Mucosa of descending colon (tissue), 3 donors: ENCODE data around the gene RNF38. TPM values are rescaled to one million over a fixed set of nuclear protein-coding genes. Genes with fewer than 3 reads are reported as not detected.

Source experiments
- ATAC-seq: fragments of 200-7000 bp; cut with Tn5 transposase; one replicate; pipeline ENCODE4 v1.9.1; 2020; ENCODE audit warnings: mild to moderate bottlenecking, moderate library complexity
- DNase-seq, 3 donors: peaks; one replicate each; pipeline ENCODE4 v3.0.0-alpha.2; 2020
- H3K36me3 ChIP-seq: fragments of 200-600 bp; one replicate; pipeline ENCODE4 v1.8.0; 2021; ENCODE audit warnings: low read depth, mild to moderate bottlenecking
- H3K4me1 ChIP-seq: fragments of 200-600 bp; one replicate; pipeline ENCODE4 v1.8.0; 2021; ENCODE audit warnings: low read depth, mild to moderate bottlenecking
- H3K4me3 ChIP-seq: fragments of 200-600 bp; one replicate; pipeline ENCODE4 v1.8.0; 2021; ENCODE audit warnings: mild to moderate bottlenecking
- H3K9me3 ChIP-seq: fragments of 200-600 bp; one replicate; pipeline ENCODE4 v1.8.0; 2021; ENCODE audit warnings: mild to moderate bottlenecking
- intact Hi-C, 2 donors: fragments of 100-400 bp; cut with DNase I in 1 of 2; cut with micrococcal nuclease in 1 of 2; formaldehyde crosslinking; loops; one replicate each; pipeline versions ENCODE4 v1.11.0 to v1.11.1; 2022; cut with DNase I, micrococcal nuclease
- total RNA-seq, 3 donors: library from RNA; stranded (reverse); fragmentation: NEBNext Ultra II Directional in 2 of 3; extraction: Animal tissue kit (Norgen Biotek cat#: 25700) in 2 of 3; gene quantifications; one replicate each; pipeline versions ENCODE4 v1.2.1 to v1.2.4, GENCODE V29; 2021 to 2023
- TF ChIP-seq, protein P1 (sequence below): fragments of 200-600 bp; IDR thresholded peaks from one replicate; pipeline ENCODE4 v1.8.0; 2022; ENCODE audit warnings: antibody characterized with exemption, mild to moderate bottlenecking
- donor health status: DM: no; HTN: no; CAD: no; lungs with moderate emphysema.
- donor health status: DM: no; HTN: no; CAD: no.
- donor health status: DM: no; HTN: yes; CAD: no.

Gene RNF38
- total RNA-seq, 3 donors from 2014 or later, result 31.8 to 69.7 (median 43.1) TPM

DNA sequence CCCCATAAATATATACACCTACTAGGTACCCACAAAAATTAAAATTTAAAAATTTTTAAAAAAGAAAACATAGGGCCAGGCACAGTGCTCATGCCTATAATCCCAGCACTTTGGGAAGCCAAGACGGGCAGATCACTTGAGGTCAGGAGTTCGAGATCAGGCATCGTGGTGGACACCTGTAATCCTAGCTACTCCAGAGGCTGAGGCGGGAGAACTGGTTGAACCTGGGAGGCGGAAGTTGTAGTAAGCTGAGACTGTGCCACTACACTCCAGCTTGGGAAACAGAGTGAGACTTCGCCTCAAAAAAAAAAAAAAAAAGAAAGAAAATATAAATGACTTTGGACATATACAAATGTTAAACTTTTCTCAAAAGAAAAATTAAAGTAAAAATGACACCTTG lies 33.3 kb upstream of the RNF38 start:
- ATAC-seq, result no peak

GRCh38 chr9:36431078-36431477 lies 31.0 kb upstream of the RNF38 start:
- TF ChIP-seq, protein P1, sequence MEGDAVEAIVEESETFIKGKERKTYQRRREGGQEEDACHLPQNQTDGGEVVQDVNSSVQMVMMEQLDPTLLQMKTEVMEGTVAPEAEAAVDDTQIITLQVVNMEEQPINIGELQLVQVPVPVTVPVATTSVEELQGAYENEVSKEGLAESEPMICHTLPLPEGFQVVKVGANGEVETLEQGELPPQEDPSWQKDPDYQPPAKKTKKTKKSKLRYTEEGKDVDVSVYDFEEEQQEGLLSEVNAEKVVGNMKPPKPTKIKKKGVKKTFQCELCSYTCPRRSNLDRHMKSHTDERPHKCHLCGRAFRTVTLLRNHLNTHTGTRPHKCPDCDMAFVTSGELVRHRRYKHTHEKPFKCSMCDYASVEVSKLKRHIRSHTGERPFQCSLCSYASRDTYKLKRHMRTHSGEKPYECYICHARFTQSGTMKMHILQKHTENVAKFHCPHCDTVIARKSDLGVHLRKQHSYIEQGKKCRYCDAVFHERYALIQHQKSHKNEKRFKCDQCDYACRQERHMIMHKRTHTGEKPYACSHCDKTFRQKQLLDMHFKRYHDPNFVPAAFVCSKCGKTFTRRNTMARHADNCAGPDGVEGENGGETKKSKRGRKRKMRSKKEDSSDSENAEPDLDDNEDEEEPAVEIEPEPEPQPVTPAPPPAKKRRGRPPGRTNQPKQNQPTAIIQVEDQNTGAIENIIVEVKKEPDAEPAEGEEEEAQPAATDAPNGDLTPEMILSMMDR, result no peak
- Histone ChIP-seq H3K36me3 (no peaks in the 10 kb centered on the region), H3K4me3 (no peak overlapping the region), H3K9me3 (no peaks in the 10 kb centered on the region), H3K4me1 (no peaks in the 10 kb centered on the region)
- DNase-seq, result no peak
- intact Hi-C loops, result no loop called here
- ATAC-seq, result no peak

More for the DNA sequence above, 33.3 kb upstream of the RNF38 start:
- H3K36me3 ChIP-seq, result no peaks in the 10 kb centered on the region
- intact Hi-C loops, result no loop called here
- DNase-seq, result no peak
- no peaks in the 10 kb centered on the region for H3K4me1 ChIP-seq
- TF ChIP-seq, protein P1, result no peak
- no peaks in the 10 kb centered on the region for H3K9me3 ChIP-seq
- H3K4me3 ChIP-seq, result no peak overlapping the region

DNA sequence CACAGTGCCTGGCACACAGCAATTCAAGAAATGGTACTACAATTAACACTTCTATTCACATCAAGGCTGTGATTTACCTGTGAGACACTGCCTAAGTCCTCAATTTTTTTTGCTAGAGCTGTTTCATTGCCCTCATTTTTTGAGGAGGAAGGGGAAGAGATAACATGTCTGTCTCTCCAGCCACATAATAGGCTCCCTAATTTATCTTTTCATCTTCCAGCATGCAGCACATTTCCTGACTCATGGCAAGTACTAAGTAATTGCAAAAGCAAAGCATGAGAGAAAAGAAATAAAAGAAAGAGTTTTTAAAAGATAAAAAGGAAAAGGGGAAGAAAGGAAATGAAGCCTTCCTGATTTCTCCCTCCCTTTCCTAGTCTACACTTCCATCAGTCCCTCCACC lies 26.9 kb upstream of the RNF38 start:
- Histone ChIP-seq H3K4me3 (no peak overlapping the region), H3K36me3 (no peaks in the 10 kb centered on the region), H3K9me3 (no peaks in the 10 kb centered on the region), H3K4me1 (no peaks in the 10 kb centered on the region)
- TF ChIP-seq, protein P1, result no peak
- ATAC-seq (no peak), DNase-seq (no peak)
- intact Hi-C loops, result no loop called here

GRCh38 chr9:36426348-36426747 lies 26.3 kb upstream of the RNF38 start:
- no peak for ATAC-seq
- no peaks in the 10 kb centered on the region for H3K4me1 ChIP-seq
- no peaks in the 10 kb centered on the region for H3K9me3 ChIP-seq
- TF ChIP-seq, protein P1, result no peak
- H3K36me3 ChIP-seq, result no peaks in the 10 kb centered on the region
- intact Hi-C loops, result no loop called here
- no peak overlapping the region for H3K4me3 ChIP-seq
- DNase-seq, result no peak

- intact Hi-C loops, result no loop called here
- no peak for ATAC-seq
- DNase-seq, result no peak
- TF ChIP-seq, protein P1, result no peak
- Histone ChIP-seq H3K36me3 (no peaks in the 10 kb centered on the region), H3K4me1 (peaks cover 13% of the 10 kb centered on the region), H3K4me3 (no peak overlapping the region), H3K9me3 (no peaks in the 10 kb centered on the region)
Measured at GRCh38 chr9:36424289-36425055, 24.4 kb upstream of the RNF38 start.

DNA sequence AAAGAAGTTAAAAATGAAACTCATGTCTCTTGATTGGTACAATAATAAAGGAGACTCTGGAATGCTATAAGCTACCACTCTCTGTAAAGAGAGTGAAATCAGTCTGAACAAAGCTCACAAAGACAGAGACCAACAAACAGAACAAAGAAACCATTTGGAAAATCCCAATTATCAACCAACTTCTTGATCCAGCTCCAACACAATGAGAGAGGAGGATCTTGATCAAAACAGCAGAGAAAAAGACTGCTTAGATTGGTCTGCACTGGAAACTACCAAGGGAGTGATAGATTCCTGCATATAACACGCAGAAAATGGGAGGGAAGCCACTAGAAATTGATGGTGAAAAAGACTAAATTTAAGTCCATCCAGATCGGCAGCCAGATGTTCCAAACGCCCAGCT lies 23.1 kb upstream of the RNF38 start:
- H3K9me3 ChIP-seq, result no peaks in the 10 kb centered on the region
- no peak for ATAC-seq
- intact Hi-C loops, result no loop called here
- TF ChIP-seq, protein P1, result no peak
- DNase-seq, result no peak
- peaks cover 16% of the 10 kb centered on the region for H3K4me1 ChIP-seq
- no peaks in the 10 kb centered on the region for H3K36me3 ChIP-seq
- no peak overlapping the region for H3K4me3 ChIP-seq
